Hematopoietic multipotent progenitor cell treated with erythropoietin and hydrocortisone succinate and interleukin-3 and kit ligand, for 8 days (in vitro differentiated cells): ENCODE results near the gene SUMO3.

Source experiments
- DNase-seq: peaks from one replicate; pipeline ENCODE4 v3.0.0-alpha.2; 2015

Gene SUMO3

GRCh38 chr21:44828362-44829056 is 10.6 kb upstream of the SUMO3 start:
- no peak for DNase-seq

DNA sequence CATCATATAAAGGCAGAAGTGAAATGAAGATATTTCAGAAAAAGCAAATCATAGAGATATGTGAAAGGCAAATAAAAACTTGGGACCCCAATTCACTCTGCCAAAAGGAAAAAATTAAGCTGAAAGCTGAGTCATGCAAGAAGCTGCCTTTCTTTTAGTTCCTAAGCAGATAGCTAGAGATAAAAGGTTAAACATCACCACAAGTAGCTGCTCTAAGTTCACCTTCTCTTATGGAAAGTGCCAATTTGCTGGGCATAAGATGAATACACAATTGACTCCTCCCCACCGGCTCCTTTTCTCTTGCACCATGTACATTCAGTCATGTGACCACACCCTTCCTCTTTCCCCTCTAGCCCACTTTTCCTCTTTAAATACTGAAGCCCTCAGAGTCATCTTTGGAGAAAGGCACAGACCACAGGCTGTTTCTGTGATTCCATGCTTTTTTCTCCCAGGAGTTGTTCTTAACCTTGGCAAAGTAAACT is 5.4 kb upstream of the SUMO3 start:
- DNase-seq, result peak; percentile 73

DNA sequence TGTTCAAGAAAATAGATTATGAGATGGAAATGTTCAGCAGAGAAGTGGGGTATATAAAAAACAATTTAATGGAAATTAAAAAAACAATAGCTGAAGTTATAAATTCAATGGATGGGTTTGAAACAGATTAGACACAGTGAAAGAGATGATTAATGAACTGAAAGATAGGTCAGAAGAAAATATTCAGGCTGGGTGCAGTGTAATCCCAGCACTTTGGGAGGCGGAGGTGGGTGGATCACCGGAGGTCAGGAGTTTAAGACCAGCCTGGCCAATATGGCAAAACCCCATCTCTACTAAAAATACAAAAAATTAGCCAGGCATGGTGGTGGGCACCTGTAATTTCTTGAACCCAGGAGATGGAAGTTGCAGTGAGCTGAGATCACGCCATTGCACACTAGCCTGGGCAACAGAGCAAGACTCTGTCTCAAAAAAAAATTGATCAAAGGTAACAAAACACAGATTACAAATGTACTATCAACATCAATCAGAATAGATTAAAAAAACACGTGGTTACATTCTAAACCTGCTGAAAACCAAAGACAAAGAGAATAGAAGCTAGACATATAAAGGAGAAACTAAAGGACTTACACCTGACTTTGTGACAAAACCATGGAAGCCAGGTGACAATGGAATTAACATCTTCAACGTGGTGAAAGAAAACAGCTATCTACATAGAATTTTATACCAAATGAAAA is 4.8 kb upstream of the SUMO3 start:
- DNase-seq, result peak; percentile 41

- no peak for DNase-seq
Observed at GRCh38 chr21:44820851-44821250, 3.0 kb upstream of the SUMO3 start.

DNA sequence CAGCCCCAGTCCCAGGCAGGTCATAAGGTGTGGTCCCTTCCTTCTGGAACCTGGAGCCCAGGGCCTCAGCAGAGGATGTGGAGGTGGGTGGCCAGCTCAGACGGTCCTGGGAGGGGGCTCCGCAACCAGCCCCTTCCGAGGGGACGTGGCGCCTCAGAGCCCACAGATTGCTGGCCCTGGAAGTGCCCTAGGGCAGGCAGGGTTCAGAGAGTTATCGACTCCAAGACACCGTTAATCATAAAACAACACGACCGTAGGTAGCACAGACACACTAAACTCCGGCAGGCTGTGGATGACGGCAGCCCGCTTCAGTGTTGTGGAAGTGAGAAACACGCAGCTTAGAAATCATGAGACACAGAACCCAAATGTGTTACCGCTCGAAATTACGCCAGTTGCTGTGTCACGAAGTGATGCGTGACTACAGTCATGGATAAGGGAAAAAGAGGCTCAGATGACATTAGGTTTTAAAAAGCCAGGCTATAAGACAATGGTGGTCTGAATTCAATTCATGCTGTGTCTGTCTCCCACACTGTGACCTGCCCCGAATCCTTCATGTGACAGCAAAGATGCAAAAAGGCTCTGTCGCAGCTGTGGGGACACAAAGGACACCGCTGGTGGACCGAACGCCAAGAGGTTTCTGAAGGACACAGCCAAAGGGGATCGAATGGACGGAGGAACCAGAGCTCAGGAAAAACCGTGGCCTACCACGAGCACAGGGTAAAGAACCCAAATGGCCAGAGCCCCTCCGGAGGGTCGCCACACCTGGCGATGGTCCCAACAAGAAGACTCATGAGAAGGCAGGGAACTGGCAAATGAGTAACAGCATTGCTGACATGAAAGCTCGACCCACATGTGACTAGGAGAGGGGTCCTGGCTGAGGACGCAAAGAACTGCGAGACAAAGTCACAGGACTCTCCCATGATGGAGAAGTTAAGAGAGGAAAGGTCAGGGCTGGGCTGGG is 1.7 kb upstream of the SUMO3 start:
- no peak for DNase-seq

GRCh38 chr21:44818640-44819011 is 764 bp upstream of the SUMO3 start:
- DNase-seq, result no peak

DNA sequence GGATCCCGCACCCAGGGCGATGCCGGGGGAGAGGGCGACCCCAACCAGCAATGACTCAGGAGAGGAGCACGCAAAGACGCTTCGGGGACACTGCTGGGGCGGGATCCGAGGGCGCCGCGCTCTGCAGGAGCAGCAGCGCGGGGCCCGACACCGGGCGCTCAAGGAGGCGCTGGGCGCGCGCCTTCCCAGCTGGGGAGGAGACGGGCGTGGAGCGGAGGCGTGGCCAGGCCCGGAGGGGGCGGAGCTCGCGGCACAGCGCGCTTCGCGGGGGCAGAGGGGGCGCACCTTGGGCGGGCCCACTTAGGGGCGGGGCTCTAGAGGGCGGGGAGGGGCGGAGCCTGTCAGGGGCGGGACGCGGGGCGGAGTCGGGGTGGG is 369 bp downstream of the SUMO3 start:
- DNase-seq, result peak; percentile 87

DNA sequence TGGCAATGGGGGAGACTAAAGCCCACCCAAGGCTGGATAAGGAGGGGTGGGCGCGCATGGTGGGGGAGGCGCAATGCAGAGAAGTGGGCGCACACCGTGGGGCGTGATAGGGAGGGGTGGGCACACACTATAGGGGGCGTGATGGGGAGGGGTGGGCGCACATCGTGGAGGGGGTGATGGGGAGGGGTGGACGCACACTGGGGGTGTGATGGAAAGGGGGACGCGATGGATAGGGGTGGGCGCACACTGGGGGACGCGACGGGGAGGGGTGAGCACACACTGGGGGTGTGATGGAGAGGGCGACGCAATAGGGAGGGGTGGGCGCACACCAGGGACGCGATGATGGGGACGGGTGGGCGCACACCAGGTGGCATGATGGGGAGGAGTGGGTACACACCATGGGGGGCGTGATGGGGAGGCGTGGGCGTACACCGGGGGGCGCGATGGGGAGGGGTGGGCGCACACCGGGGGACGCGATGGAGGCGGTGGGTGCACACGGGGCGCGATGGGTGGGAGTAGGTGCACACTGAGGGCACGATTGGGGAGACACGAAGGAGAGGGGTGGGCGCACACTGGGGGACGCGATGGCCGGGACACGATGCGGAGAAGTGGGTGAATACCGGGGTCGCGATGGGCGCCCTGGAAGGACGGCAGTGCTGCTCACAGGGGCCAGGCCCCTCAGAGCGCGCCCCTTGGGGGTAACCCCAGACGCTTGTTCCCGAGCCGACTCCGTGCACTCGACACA is 929 bp downstream of the SUMO3 start:
- no peak for DNase-seq

GRCh38 chr21:44815852-44816628 is 1.8 kb downstream of the SUMO3 start:
- no peak for DNase-seq

DNA sequence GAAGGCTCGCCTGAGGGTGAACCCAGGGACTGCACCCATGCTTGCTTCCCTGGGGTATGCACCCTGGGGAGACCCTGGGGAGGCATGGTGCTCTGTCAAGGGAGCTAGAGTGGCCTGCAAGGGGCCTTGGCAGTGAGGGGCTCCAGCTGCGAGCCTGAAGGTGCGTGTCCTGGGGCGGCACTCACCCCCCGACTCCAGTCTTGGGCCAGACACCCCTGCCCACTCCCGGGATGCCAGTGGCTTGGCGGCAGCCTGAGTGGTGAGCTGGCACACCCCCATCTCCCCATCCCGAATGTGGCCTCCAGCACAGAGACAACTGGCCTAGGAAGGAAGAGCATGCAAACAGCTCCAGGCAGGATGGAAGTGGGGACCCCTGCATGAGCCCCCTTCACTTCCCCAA is 2.6 kb downstream of the SUMO3 start:
- DNase-seq, result no peak

- no peak for DNase-seq
Observed at GRCh38 chr21:44814498-44815023, 3.3 kb downstream of the SUMO3 start.

- no peak for DNase-seq
Observed at GRCh38 chr21:44813727-44814126, 4.1 kb downstream of the SUMO3 start.

- no peak for DNase-seq
Observed at GRCh38 chr21:44813149-44813548, 4.7 kb downstream of the SUMO3 start.

- DNase-seq, result no peak
Observed at GRCh38 chr21:44812640-44813039, 5.2 kb downstream of the SUMO3 start.

GRCh38 chr21:44810779-44811178 is 7.1 kb downstream of the SUMO3 start:
- DNase-seq, result no peak

DNA sequence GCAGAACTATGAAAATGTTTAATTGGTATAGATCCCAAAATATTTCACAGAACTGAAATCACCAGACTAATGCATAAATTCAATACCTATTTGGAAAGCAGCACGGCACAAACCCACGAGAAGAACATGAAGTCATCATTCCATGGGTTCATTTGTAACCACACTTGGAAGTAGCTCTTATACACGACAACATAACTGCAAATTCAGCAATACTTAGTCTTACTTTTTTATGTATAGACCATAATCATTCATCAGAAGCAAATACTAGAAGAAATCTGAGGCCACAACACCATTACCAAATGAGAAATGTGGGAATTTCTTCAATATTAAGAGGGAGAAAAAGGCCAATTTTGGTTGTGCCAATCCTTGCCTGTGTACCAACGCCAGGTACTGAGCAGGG is 12.0 kb downstream of the SUMO3 start:
- no peak for DNase-seq

GRCh38 chr21:44805226-44805625 is 12.6 kb downstream of the SUMO3 start:
- no peak for DNase-seq

DNA sequence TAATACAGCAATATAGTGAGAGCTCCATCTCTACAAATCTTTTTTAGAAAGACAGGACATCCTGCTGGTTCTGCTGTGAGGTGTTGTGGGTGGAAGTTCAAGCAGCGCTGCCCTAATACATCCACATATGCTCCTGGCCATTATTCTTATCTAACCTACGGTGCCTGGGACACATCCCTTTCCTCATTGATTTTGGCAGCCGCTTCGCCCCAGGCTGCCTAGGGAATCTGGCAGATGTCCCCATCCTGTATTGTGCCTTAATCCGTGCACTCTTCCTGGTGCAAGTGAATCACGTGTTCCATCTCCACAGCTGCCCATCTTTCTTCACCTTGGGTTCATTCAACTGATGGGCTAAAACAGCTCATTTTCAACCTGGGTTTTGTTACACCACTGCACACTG is 13.1 kb downstream of the SUMO3 start:
- DNase-seq, result no peak

DNA sequence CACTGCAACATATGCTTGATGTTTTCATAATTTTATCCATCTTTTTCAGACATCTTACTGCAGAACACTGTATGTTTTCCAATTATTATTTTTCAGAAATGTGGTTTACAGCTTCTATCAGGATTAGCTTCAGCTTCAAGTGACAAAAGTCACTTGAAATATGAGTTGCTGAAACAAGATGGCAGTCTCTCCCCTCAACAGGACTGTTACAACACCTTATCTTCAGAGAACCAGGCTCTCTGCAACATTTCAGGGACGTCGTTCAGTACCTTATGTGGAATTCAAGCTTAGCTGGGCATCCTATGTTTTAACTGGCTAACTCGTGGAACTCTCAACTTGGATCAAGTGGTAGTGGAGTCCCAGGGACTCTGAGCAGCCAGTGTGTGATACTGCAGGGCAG is 14.2 kb downstream of the SUMO3 start:
- DNase-seq, result peak; percentile 54

DNA sequence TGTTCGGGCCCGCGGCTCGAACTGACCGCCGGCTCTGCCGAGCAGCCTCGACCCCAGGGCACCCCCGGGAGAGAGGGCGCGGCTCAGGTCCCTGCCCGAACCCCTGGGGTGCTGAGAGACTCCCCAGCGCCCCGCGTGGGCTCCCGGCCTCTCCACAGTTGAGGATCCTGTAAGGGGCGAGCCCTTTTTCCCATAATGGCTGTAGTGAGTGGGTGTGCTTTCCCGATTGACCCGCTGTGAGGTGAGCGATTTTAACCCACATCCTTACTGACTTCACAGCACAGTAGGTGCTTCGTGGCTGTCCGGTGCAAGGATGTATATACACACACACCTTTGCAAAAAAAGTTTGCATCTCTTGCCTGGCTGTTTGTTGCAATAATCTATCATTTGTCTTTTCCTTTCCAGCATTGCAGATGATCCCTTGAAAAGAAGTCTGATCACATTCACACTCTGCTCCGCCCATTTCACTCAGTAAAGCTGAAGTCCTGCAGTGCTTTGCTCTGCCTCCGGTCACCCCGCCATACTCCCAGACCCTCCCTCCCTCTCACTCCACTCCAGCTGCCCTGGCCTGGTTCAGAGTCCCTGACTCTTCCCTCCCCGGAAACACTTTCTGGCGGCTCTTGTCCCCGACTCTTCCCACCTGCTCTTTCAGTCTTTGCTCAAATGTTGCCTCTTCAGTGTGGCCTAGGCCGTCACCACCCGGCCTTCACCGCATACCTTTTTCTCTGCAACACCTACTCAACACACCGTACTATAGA is 15.3 kb downstream of the SUMO3 start:
- DNase-seq, result peak; percentile 54
